GM12878 (cell line): ENCODE results near the gene FLNC. TPM values are rescaled to one million over a fixed set of nuclear protein-coding genes. Genes with fewer than 3 reads are reported as not detected.

ENCODE experiments used
- ATAC-seq: fragments of 200-7000 bp; cut with Tn5 transposase; 3 replicates; pipeline ENCODE4 v1.9.1; 2020; ENCODE audit warnings: mild to moderate bottlenecking, moderate library complexity
- BruUV-seq: library from RNA; stranded (reverse); fragments of 400-500 nt; replicated peaks from 2 replicates; lab custom pipeline; 2021; lab: Mats Ljungman, UMichigan
- CTCF ChIA-PET: fragments of 300-600 bp; sonication (Branson Sonifier 250); formaldehyde crosslinking; extraction: SDS; loops from one replicate; lab custom pipeline; 2021; ENCODE audit warnings: inconsistent platforms; lab: Yijun Ruan, JAX
- POLR2A ChIA-PET: fragments of 350-600 bp; formaldehyde crosslinking; extraction: SDS; loops from one replicate; lab custom pipeline; 2021; ENCODE audit warnings: inconsistent platforms; lab: Charles Lee
- RAD21 ChIA-PET: fragments of 300-600 bp; sonication (Branson Sonifier 250); formaldehyde crosslinking; loops from one replicate; lab custom pipeline; 2023; ENCODE audit warnings: antibody characterized with exemption; ENCODE audit not compliant: unreplicated experiment; lab: Charles Lee
- SMC1A ChIA-PET: fragments of 300-600 bp; sonication (Branson Sonifier 250); formaldehyde crosslinking; loops from one replicate; lab custom pipeline; 2023; ENCODE audit not compliant: unreplicated experiment, uncharacterized antibody; lab: Charles Lee
- DNase-seq: peaks from one replicate; pipeline ENCODE4 v3.0.0-alpha.2; 2011; ENCODE audit warnings: low read depth, low spot score
- FAIRE-seq: peaks from 3 replicates; lab custom pipeline; 2011; peaks lifted over from hg19 to GRCh38; lab: Jason Lieb, UNC
- H2AFZ ChIP-seq: 2 replicates; pipeline ENCODE4 v1.6.0; 2011; ENCODE audit warnings: low read depth, low read length, control low read depth; ENCODE audit not compliant: control insufficient read depth
- H3K27ac ChIP-seq: 2 replicates; pipeline ENCODE4 v1.5.1; 2011; ENCODE audit warnings: control low read depth; ENCODE audit not compliant: control insufficient read depth, insufficient read depth
- H3K27me3 ChIP-seq, 2 experiments: replicated peaks in 1 of 2; 2 replicates each; pipeline versions ENCODE4 v1.6.0 to v1.6.1; 2011; ENCODE audit warnings: low read length in 1 of 2; ENCODE audit not compliant: control insufficient read depth in 2 of 2, insufficient read depth in 2 of 2
- H3K36me3 ChIP-seq, 2 experiments: 2 replicates each; pipeline ENCODE4 v1.5.1; 2011; ENCODE audit warnings: low read length in 1 of 2; ENCODE audit not compliant: control insufficient read depth in 2 of 2, insufficient read depth in 2 of 2
- H3K4me1 ChIP-seq: 2 replicates; pipeline ENCODE4 v1.6.1; 2011; ENCODE audit warnings: mild to moderate bottlenecking, low read length, moderate library complexity, mixed read lengths; ENCODE audit not compliant: control insufficient read depth, insufficient read depth
- H3K4me2 ChIP-seq: 2 replicates; pipeline ENCODE4 v1.6.0; 2011; ENCODE audit warnings: control low read depth; ENCODE audit not compliant: control insufficient read depth, insufficient read depth
- H3K4me3 ChIP-seq: fragments of 200-600 bp; sonication (generic); 2 replicates; pipeline ENCODE4 v1.5.1; 2016
- H3K79me2 ChIP-seq: 2 replicates; pipeline ENCODE4 v1.6.0; 2011; ENCODE audit warnings: low read length; ENCODE audit not compliant: control insufficient read depth, insufficient read depth
- H3K9ac ChIP-seq: 2 replicates; pipeline ENCODE4 v1.8.0; 2011; ENCODE audit warnings: low read length, control low read depth, mixed read lengths; ENCODE audit not compliant: control insufficient read depth, insufficient read depth
- H3K9me3 ChIP-seq: replicated peaks from 3 replicates; pipeline ENCODE4 v1.5.1; 2011; ENCODE audit warnings: mild to moderate bottlenecking, low read length; ENCODE audit not compliant: control insufficient read depth, insufficient read depth
- H4K20me1 ChIP-seq: 2 replicates; pipeline ENCODE4 v1.6.0; 2011; ENCODE audit not compliant: control insufficient read depth, insufficient read depth
- CHD1 ChIP-seq: IDR thresholded peaks from 2 replicates; pipeline ENCODE4 v1.6.1; 2012; ENCODE audit warnings: low read depth, low read length, improper control_type of control experiment
- CREB1 ChIP-seq: IDR thresholded peaks from 2 replicates; pipeline ENCODE4 v1.6.1; 2012; ENCODE audit warnings: low read depth, mild to moderate bottlenecking, inconsistent platforms
- E4F1 ChIP-seq: fragments of 450-650 bp; IDR thresholded peaks from 2 replicates; pipeline ENCODE4 v1.6.1; 2018; ENCODE audit warnings: borderline replicate concordance, mild to moderate bottlenecking; ENCODE audit not compliant: partially characterized antibody
- REST ChIP-seq: IDR thresholded peaks from 2 replicates; pipeline ENCODE4 v1.6.1; 2012; ENCODE audit warnings: mild to moderate bottlenecking, low read depth, low read length
- RFX5 ChIP-seq: IDR thresholded peaks from 2 replicates; pipeline ENCODE4 v1.6.1; 2011; ENCODE audit warnings: low read depth, low read length, improper control_type of control experiment
- SIN3A ChIP-seq: IDR thresholded peaks from 2 replicates; pipeline ENCODE4 v1.6.1; 2012; ENCODE audit warnings: low read depth, low read length, improper control_type of control experiment
- SMAD1 ChIP-seq: fragments of 450-650 bp; IDR thresholded peaks from 2 replicates; pipeline ENCODE4 v1.6.1; 2018; ENCODE audit warnings: mild to moderate bottlenecking, low read depth; ENCODE audit not compliant: partially characterized antibody
- STAT1 ChIP-seq: fragments of 450-650 bp; conservative IDR thresholded peaks from 2 replicates; pipeline ENCODE4 v1.6.1; 2014; ENCODE audit warnings: antibody characterized with exemption, mild to moderate bottlenecking
- TAF1 ChIP-seq: IDR thresholded peaks from 2 replicates; pipeline ENCODE4 v1.6.1; 2011; ENCODE audit warnings: mild to moderate bottlenecking, low read depth, low read length, borderline replicate concordance
- TBL1XR1 ChIP-seq: IDR thresholded peaks from 2 replicates; pipeline ENCODE4 v1.6.1; 2012; ENCODE audit warnings: low read depth, low read length, improper control_type of control experiment
- TCF3 ChIP-seq: IDR thresholded peaks from 2 replicates; pipeline ENCODE4 v1.6.1; 2012; ENCODE audit warnings: low read depth, mild to moderate bottlenecking, low read length, borderline replicate concordance; ENCODE audit not compliant: insufficient read depth
- YBX1 ChIP-seq: fragments of 450-650 bp; IDR thresholded peaks from 2 replicates; pipeline ENCODE4 v1.6.1; 2016; ENCODE audit warnings: antibody characterized with exemption
- ZBTB4 ChIP-seq: fragments of 450-650 bp; formaldehyde crosslinking; IDR thresholded peaks from 2 replicates; pipeline ENCODE4 v1.4.0; 2022; ENCODE audit warnings: mild to moderate bottlenecking, moderate library complexity
- WGBS: methylation state at CpG from one replicate; pipeline ENCODE4 v1.1.6; 2016; ENCODE audit warnings: low lambda C conversion rate; ENCODE audit not compliant: insufficient replicate concordance, insufficient coverage; ENCODE audit errors: missing lambda C conversion rate; 5-methylcytosine and 5-hydroxymethylcytosine counted together
- in situ Hi-C: fragments of 300-500 bp; cut with MboI; formaldehyde crosslinking; loops from 9 replicates; pipeline ENCODE4 v1.14.3; 2018; ENCODE audit warnings: mixed read lengths
- intact Hi-C: fragments of 100-400 bp; cut with micrococcal nuclease; formaldehyde crosslinking; loops from one replicate; pipeline ENCODE4 v1.14.2; 2022; ENCODE audit not compliant: unreplicated experiment
- polyA plus RNA-seq, 11 experiments: library from polyadenylated mRNA; depleted of rRNA in 4 of 11; unstranded in 6 of 11; stranded (reverse) in 5 of 11; fragments of >200 nt; fragmentation: Nextera tagmentation in 4 of 11; fragmentation: Illumina TruSeq in 1 of 11; extraction: Ambion mirVana in 4 of 11; extraction: Trizol in 1 of 11; gene quantifications; 1 replicate in 1 of 11; 2 replicates in 10 of 11; pipeline versions ENCODE4 v1.2.1 to v1.2.3, GENCODE V29; 2011 to 2016; ENCODE audit warnings: inconsistent platforms in 2 of 11, missing spikeins in 2 of 11, low read depth in 1 of 11
- total RNA-seq, 4 experiments: library from RNA; depleted of rRNA in 3 of 4; stranded (reverse); fragments of >200 nt in 3 of 4; fragmentation: Illumina TruSeq in 1 of 4; extraction: Trizol in 1 of 4; gene quantifications; 2 replicates each; pipeline versions ENCODE4 v1.2.1 to v1.2.3, GENCODE V29; 2013 to 2021

The FLNC gene
- total and polyA plus RNA-seq, 10 of the 15 experiments (the other 5 are each of a cell fraction or from before 2014, with no cell fraction given): 0.01 to 0.21 (median 0.06) TPM; not detected in 3

DNA sequence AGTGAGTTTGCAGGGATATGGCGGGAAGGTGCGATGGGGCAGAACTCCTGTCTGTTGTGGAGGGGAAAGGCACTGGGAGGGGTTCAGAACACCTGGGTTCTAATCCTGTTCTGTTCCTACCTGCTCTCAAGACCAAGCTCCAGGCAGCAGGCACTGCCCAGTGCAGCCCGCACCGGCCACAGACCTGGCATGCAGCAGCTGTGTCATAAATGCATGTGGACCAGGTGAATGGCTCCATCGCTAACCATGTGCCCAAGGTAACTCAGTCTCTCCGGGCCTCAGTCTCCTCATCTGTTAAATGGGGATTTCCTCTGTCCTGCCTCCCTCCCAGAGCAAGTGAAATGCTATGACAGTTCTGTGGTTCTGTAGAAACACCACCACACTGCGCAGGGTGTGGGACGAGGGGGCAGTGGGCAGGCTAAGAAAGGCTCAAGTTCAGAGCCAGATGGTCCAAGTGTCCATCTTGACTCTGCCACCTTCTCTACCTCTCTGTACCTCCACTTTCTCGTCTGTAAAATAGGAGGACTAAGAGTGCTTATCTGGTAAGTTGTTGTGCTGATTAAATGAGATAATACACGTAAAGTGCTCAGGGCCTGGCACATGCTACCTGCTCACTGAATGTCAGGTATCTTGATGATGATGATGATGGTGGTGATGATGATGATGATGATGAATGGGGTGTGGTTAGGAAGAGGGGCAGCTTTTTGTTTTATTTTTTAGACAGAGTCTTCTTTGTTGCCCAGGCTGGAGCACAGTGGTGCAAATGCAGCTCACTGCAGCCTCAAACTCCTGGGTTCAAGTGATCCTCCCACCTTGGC lies 55.4 kb downstream of the FLNC start:
- intact Hi-C loops: loop anchor here (10.0 kb wide), 1 partner anchor 431 kb away; the partner anchor contains the start of gene HILPDA
- TF ChIP-seq TCF3 (no peak), TAF1 (no peak), YBX1 (no peak), SMAD1 (no peak), RFX5 (no peak), ZBTB4 (no peak), TBL1XR1 (no peak), SIN3A (no peak), STAT1 (no peak), REST (no peak), E4F1 (no peak), CREB1 (no peak), CHD1 (no peak)

More for the DNA sequence above, 55.4 kb downstream of the FLNC start:
- BruUV-seq: no TSS peak
- FAIRE-seq (no peak), ATAC-seq (no peak), DNase-seq (no peak)
- SMC1A ChIA-PET: interaction anchor here (1.5 kb wide), 1 partner anchor 23 kb away, joined by 5 read pairs; the partner anchor contains the start of gene ATP6V1F
- RAD21 ChIA-PET: interaction anchor here (0.6 to 1.3 kb wide), 4 partner anchors 23 to 326 kb away, joined by 3 to 4 read pairs (median 3); partner anchors contain the start of gene ATP6V1F
- Histone ChIP-seq H4K20me1 (no peaks in the 10 kb centered on the region), H3K4me3 (no peak overlapping the region), H3K36me3 (no peaks in the 10 kb centered on the region), H2AFZ (no peak overlapping the region), H3K27ac (no peak overlapping the region), H3K79me2 (no peaks in the 10 kb centered on the region), H3K9me3 (no peaks in the 10 kb centered on the region), H3K27me3 (peaks cover 0 to 1% of the 10 kb centered on the region in 2 experiments; a peak in 2 of 4 replicates), H3K4me2 (no peak overlapping the region), H3K9ac (no peak overlapping the region), H3K4me1 (peaks cover 12% of the 10 kb centered on the region)
- 68% methylated on average over 10 of the region's 10 CpGs for WGBS
- in situ Hi-C loops: no loop called here
- CTCF ChIA-PET: interaction anchor here (1.3 kb wide), 1 partner anchor 206 kb away, joined by 5 read pairs; no protein-coding TSS in a partner anchor
- POLR2A ChIA-PET: interaction anchor here (0.5 kb wide), 1 partner anchor 477 kb away, joined by 4 read pairs; no protein-coding TSS in a partner anchor
